Trophoblast cell (in vitro differentiated cells and primary cell): Measurements from ENCODE around the gene ADCYAP1R1.

Experiments
- DNase-seq, 2 donors: peaks; one replicate each; pipeline ENCODE4 v3.0.0-alpha.2; 2016
- H2AFZ ChIP-seq: 2 replicates; pipeline ENCODE4 v1.6.1; 2013; ENCODE audit warnings: low read length, moderate library complexity, mild to moderate bottlenecking; ENCODE audit not compliant: insufficient read depth, poor library complexity
- H2AK5ac ChIP-seq: 2 replicates; pipeline ENCODE4 v1.6.1; 2013; ENCODE audit warnings: mild to moderate bottlenecking, low read length
- H2BK120ac ChIP-seq: 2 replicates; pipeline ENCODE4 v1.6.1; 2013; ENCODE audit warnings: low read length, mild to moderate bottlenecking, moderate library complexity; ENCODE audit not compliant: insufficient read depth, poor library complexity
- H2BK12ac ChIP-seq: 2 replicates; pipeline ENCODE4 v1.6.1; 2013; ENCODE audit warnings: mild to moderate bottlenecking, low read length, moderate library complexity
- H2BK5ac ChIP-seq: 2 replicates; pipeline ENCODE4 v1.6.1; 2013; ENCODE audit warnings: low read length, low read depth, moderate library complexity, mild to moderate bottlenecking; ENCODE audit not compliant: poor library complexity
- H3K14ac ChIP-seq: 2 replicates; pipeline ENCODE4 v1.6.1; 2013; ENCODE audit warnings: mild to moderate bottlenecking, low read length
- H3K18ac ChIP-seq: 2 replicates; pipeline ENCODE4 v1.6.1; 2013; ENCODE audit warnings: mild to moderate bottlenecking, low read length
- H3K23ac ChIP-seq: 2 replicates; pipeline ENCODE4 v1.6.1; 2013; ENCODE audit warnings: low read length
- H3K27ac ChIP-seq: 2 replicates; pipeline ENCODE4 v1.5.1; 2013; ENCODE audit warnings: low read depth, mild to moderate bottlenecking, inconsistent platforms, low read length, moderate library complexity
- H3K27me3 ChIP-seq: 2 replicates; pipeline ENCODE4 v1.6.1; 2013; ENCODE audit warnings: inconsistent platforms, mild to moderate bottlenecking, low read length, moderate library complexity; ENCODE audit not compliant: insufficient read depth
- H3K36me3 ChIP-seq, 2 experiments: 1 replicate in 1 of 2; 2 replicates in 1 of 2; pipeline ENCODE4 v1.6.1; 2013; ENCODE audit warnings: low read length in 2 of 2, mild to moderate bottlenecking in 2 of 2, moderate library complexity in 1 of 2; ENCODE audit not compliant: insufficient read depth in 2 of 2, control insufficient read depth in 1 of 2
- H3K4ac ChIP-seq: 2 replicates; pipeline ENCODE4 v1.6.1; 2013; ENCODE audit warnings: low read depth, mild to moderate bottlenecking, low read length, moderate library complexity
- H3K4me1 ChIP-seq, 2 experiments: 1 replicate in 1 of 2; 2 replicates in 1 of 2; pipeline ENCODE4 v1.6.1; 2013; ENCODE audit warnings: low read length in 2 of 2, mild to moderate bottlenecking in 2 of 2, moderate library complexity in 1 of 2; ENCODE audit not compliant: insufficient read depth in 2 of 2, control insufficient read depth in 1 of 2
- H3K4me2 ChIP-seq: 2 replicates; pipeline ENCODE4 v1.6.1; 2013; ENCODE audit warnings: inconsistent platforms, mild to moderate bottlenecking, low read length, moderate library complexity
- H3K4me3 ChIP-seq: 2 replicates; pipeline ENCODE4 v1.5.1; 2013; ENCODE audit warnings: mild to moderate bottlenecking, low read depth, low read length, inconsistent platforms
- H3K79me1 ChIP-seq: one replicate; pipeline ENCODE4 v1.6.1; 2013; ENCODE audit warnings: low read length
- H3K79me2 ChIP-seq: 2 replicates; pipeline ENCODE4 v1.6.1; 2013; ENCODE audit warnings: low read length, mild to moderate bottlenecking; ENCODE audit not compliant: control insufficient read depth, insufficient read depth, poor library complexity
- H3K9ac ChIP-seq: 2 replicates; pipeline ENCODE4 v1.6.1; 2013; ENCODE audit warnings: mild to moderate bottlenecking, low read length
- H3K9me3 ChIP-seq: 2 replicates; pipeline ENCODE4 v1.6.1; 2013; ENCODE audit warnings: low read depth, mild to moderate bottlenecking, control low read depth, inconsistent platforms, low read length; ENCODE audit not compliant: insufficient read depth
- H4K12ac ChIP-seq: 2 replicates; pipeline ENCODE4 v1.6.1; 2013; ENCODE audit warnings: low read depth, mild to moderate bottlenecking, low read length, moderate library complexity
- H4K8ac ChIP-seq: 2 replicates; pipeline ENCODE4 v1.6.1; 2013; ENCODE audit warnings: low read depth, mild to moderate bottlenecking, low read length, moderate library complexity
- H4K91ac ChIP-seq: one replicate; pipeline ENCODE4 v1.6.1; 2013; ENCODE audit warnings: low read depth, mild to moderate bottlenecking, low read length, moderate library complexity
- WGBS: extraction: QIAGEN DNeasy Blood & Tissue Kit; methylation state at CpG from one replicate; pipeline ENCODE4 v1.1.7; 2013; ENCODE audit warnings: missing lambda C conversion rate; ENCODE audit not compliant: insufficient read length, insufficient coverage; ENCODE audit errors: extremely low coverage; 5-methylcytosine and 5-hydroxymethylcytosine counted together

Gene ADCYAP1R1

GRCh38 chr7:31067491-31067890 lies 15.4 kb downstream of the ADCYAP1R1 start:
- Histone ChIP-seq H2AK5ac (no peak overlapping the region), H2BK12ac (no peak overlapping the region), H2AFZ (no peak overlapping the region)

DNA sequence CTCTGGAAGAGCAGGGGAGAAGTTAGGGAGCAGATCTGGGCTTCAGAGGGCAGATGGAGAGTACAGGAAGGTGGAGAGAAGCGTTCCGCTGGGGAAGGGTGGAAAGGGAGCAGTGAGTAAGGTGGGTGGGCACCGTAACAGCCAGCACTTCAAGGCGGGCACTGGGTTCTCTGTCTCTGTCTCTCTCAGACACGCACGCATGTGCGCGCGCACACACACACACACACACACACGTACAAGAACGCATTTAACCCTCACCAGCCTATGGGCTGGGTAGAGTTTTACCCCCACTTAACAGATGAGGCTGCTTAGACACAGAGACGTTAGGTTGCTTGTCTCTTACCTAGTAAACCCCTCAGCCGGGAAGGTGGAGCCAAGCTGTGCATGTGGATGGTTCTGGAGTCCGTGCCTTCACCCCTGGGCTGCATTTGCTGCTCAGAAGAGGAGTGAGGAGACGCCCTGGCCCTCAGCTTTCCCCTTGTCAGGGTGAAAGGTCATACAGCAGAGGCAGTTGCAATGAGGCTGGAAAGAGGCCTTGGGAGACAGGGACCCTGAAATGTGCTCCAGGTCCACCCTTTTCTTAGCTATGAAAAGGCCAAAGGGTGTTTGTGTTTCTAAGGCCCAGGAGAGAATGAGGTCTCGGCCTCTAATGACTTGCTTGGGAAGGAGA lies 16.0 kb downstream of the ADCYAP1R1 start:
- WGBS, result no CpG with 5 or more reads among the region's 16 CpGs
- Histone ChIP-seq H4K91ac (no peak overlapping the region), H3K27ac (no peak overlapping the region), H4K8ac (no peak overlapping the region), H3K27me3 (no peaks in the 10 kb centered on the region), H3K4me1 (no peaks in the 10 kb centered on the region), H3K18ac (no peak overlapping the region), H2BK120ac (no peak overlapping the region), H2AFZ (no peak overlapping the region), H3K14ac (no peak overlapping the region), H2BK12ac (no peak overlapping the region), H2BK5ac (no peak overlapping the region), H3K4ac (no peak overlapping the region), H3K9me3 (peaks cover 3% of the 10 kb centered on the region), H3K4me2 (no peak overlapping the region), H4K12ac (no peak overlapping the region), H3K79me1 (no peaks in the 10 kb centered on the region), H3K36me3 (no peaks in the 10 kb centered on the region), H2AK5ac (no peak overlapping the region), H3K9ac (no peak overlapping the region), H3K23ac (no peak overlapping the region), H3K79me2 (no peaks in the 10 kb centered on the region), H3K4me3 (no peak overlapping the region)
- DNase-seq, result no peak

More at GRCh38 chr7:31067491-31067890, 15.4 kb downstream of the ADCYAP1R1 start:
- Histone ChIP-seq H2BK120ac (no peak overlapping the region), H3K36me3 (no peaks in the 10 kb centered on the region), H3K79me1 (no peaks in the 10 kb centered on the region), H3K23ac (no peak overlapping the region), H3K27me3 (no peaks in the 10 kb centered on the region), H4K8ac (no peak overlapping the region), H3K18ac (no peak overlapping the region), H3K4me3 (no peak overlapping the region), H4K12ac (no peak overlapping the region), H4K91ac (no peak overlapping the region), H3K4me2 (no peak overlapping the region), H3K9ac (no peak overlapping the region), H3K4ac (no peak overlapping the region), H3K27ac (no peak overlapping the region), H3K14ac (no peak overlapping the region), H3K4me1 (no peaks in the 10 kb centered on the region), H3K9me3 (peaks cover 3% of the 10 kb centered on the region), H3K79me2 (no peaks in the 10 kb centered on the region), H2BK5ac (no peak overlapping the region)
- no peak for DNase-seq
- WGBS, result no CpG with 5 or more reads among the region's 3 CpGs

GRCh38 chr7:31069860-31070555 lies 17.9 kb downstream of the ADCYAP1R1 start:
- no CpG with 5 or more reads among the region's 4 CpGs for WGBS
- Histone ChIP-seq H2BK12ac (no peak overlapping the region), H3K4ac (no peak overlapping the region), H3K79me2 (no peaks in the 10 kb centered on the region), H3K79me1 (no peaks in the 10 kb centered on the region), H3K4me3 (no peak overlapping the region), H3K4me2 (no peak overlapping the region), H2AK5ac (no peak overlapping the region), H3K9ac (no peak overlapping the region), H2BK120ac (no peak overlapping the region), H3K27me3 (no peaks in the 10 kb centered on the region), H4K91ac (no peak overlapping the region), H3K18ac (no peak overlapping the region), H2BK5ac (no peak overlapping the region), H3K27ac (no peak overlapping the region), H3K4me1 (no peaks in the 10 kb centered on the region), H3K23ac (no peak overlapping the region), H3K9me3 (peaks cover 3% of the 10 kb centered on the region), H3K36me3 (no peaks in the 10 kb centered on the region), H2AFZ (no peak overlapping the region), H3K14ac (no peak overlapping the region), H4K8ac (no peak overlapping the region), H4K12ac (no peak overlapping the region)
- no peak for DNase-seq

DNA sequence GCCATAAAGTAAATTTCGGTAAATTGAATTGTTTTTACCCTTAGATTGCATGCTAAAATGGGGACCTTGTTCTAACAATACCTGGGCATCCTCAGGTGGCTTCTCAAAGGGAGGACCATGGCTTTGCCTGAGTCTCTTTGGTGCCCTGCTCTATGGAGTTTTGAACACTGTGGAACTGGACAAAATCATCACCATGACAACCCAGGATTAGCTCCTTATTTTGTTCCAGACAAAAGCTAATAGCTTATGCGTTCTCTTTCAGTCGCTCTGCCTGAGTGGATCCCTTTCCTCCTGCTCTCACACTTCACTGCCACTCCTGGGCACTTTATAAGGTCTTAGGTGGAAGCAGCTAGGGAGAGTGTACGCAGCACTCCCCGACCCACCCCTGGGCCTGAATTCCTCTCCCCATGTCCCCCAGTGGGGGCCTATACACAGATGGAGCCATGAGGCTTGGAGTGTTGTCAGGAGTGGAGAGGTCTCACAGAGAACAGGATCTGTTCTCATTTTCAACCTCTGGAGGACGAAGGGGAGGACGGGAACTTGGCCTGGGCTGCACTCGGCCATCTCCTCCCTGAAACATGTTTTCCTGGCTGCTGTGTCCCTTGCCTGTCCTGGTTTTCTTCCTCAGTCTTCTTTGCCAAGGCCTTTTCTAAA lies 19.0 kb downstream of the ADCYAP1R1 start:
- Histone ChIP-seq H3K79me2 (no peaks in the 10 kb centered on the region), H3K14ac (no peak overlapping the region), H3K9ac (no peak overlapping the region), H3K4ac (no peak overlapping the region), H2BK5ac (no peak overlapping the region), H3K27ac (no peak overlapping the region), H3K4me2 (no peak overlapping the region), H4K12ac (no peak overlapping the region), H2AK5ac (no peak overlapping the region), H2BK12ac (no peak overlapping the region), H4K8ac (no peak overlapping the region), H3K27me3 (no peaks in the 10 kb centered on the region), H2BK120ac (no peak overlapping the region), H3K9me3 (peaks cover 3% of the 10 kb centered on the region), H3K18ac (no peak overlapping the region), H4K91ac (no peak overlapping the region), H3K23ac (no peak overlapping the region), H3K36me3 (no peaks in the 10 kb centered on the region), H3K79me1 (no peaks in the 10 kb centered on the region), H3K4me1 (no peaks in the 10 kb centered on the region), H3K4me3 (no peak overlapping the region), H2AFZ (no peak overlapping the region)
- no CpG with 5 or more reads among the region's 8 CpGs for WGBS
- DNase-seq, result no peak
